SJCRH30 (cell line): ENCODE results near the gene MRPL27. TPM values are rescaled to one million over a fixed set of nuclear protein-coding genes. Genes with fewer than 3 reads are reported as not detected.
A peak's percentile ranks its signal among the peaks of the same experiment; 100 is the strongest.

Experiments
- DNase-seq, 2 experiments: peaks; one replicate each; pipeline ENCODE4 v3.0.0-alpha.2; 2015 to 2020
- H3K27ac ChIP-seq: fragments of 250-450 bp; sonication (Bioruptor Pico); 2 replicates; pipeline ENCODE4 v1.5.1; 2020; ENCODE audit warnings: mild to moderate bottlenecking, moderate library complexity
- H3K27me3 ChIP-seq: fragments of 250-450 bp; sonication (Bioruptor Pico); 2 replicates; pipeline ENCODE4 v1.5.1; 2020; ENCODE audit warnings: mild to moderate bottlenecking, moderate library complexity
- H3K36me3 ChIP-seq: fragments of 250-450 bp; sonication (Bioruptor Pico); 2 replicates; pipeline ENCODE4 v1.5.1; 2020; ENCODE audit warnings: mild to moderate bottlenecking, moderate library complexity
- H3K4me1 ChIP-seq: fragments of 250-450 bp; sonication (Bioruptor Pico); 2 replicates; pipeline ENCODE4 v1.5.1; 2020; ENCODE audit warnings: mild to moderate bottlenecking, moderate library complexity
- H3K4me3 ChIP-seq: fragments of 250-450 bp; sonication (Bioruptor Pico); 2 replicates; pipeline ENCODE4 v1.5.1; 2020; ENCODE audit warnings: mild to moderate bottlenecking, moderate library complexity
- H3K9me3 ChIP-seq: fragments of 250-450 bp; sonication (Bioruptor Pico); replicated peaks from 2 replicates; pipeline ENCODE4 v1.5.1; 2020; ENCODE audit warnings: mild to moderate bottlenecking, moderate library complexity
- total RNA-seq: library from RNA; depleted of rRNA; stranded (reverse); fragments of >200 nt; shearing (Covaris generic); gene quantifications from 2 replicates; pipeline ENCODE4 v1.2.3, GENCODE V29; 2014

The MRPL27 gene
- total RNA-seq, 1 experiment from 2014 or later, result 43.8 TPM

DNA sequence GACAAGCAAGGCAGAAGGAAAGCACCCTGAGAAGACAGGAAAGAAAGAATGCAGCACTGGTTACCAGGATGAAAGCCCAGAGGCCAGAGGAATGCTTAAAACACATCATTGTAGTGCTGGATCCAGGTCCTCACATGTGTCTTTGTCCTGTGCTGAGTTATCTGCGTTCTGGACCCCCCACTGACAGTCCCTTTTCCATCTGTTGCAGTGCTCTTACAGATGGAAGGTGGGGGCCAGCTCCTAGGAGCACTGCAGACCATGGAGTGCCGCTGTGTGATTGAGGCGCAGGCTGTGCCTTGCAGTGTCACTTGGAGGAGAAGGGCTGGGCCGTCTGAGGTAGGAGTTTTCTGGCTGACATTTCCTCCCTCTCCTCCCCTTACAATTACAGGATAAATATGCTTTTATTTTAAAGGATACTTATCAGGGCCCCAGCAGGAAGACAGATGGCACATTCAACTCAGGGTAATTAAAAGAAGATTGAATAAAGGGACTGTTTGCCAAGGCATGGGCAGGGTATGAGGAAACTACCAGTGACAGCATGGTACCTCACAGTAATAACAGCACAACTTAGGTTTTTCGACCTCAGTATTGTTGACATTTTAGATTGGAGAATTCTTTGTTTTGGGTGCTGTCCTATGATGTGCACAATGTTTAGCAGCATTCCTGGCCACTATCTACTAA lies 3.0 kb upstream of the MRPL27 start:
- no peaks in the 10 kb centered on the region for H3K4me1 ChIP-seq
- H3K27me3 ChIP-seq, result no peaks in the 10 kb centered on the region
- no peak overlapping the region for H3K27ac ChIP-seq
- H3K4me3 ChIP-seq, result no peak overlapping the region
- peaks cover 13% of the 10 kb centered on the region; the same call in 1 of the 2 replicates for H3K36me3 ChIP-seq
- H3K9me3 ChIP-seq, result no peaks in the 10 kb centered on the region
- no peak for DNase-seq

GRCh38 chr17:50373705-50374104 lies 721 bp upstream of the MRPL27 start:
- DNase-seq, result no peak
- Histone ChIP-seq H3K36me3 (peaks cover 18% of the 10 kb centered on the region; the same call in 1 of the 2 replicates), H3K4me1 (no peaks in the 10 kb centered on the region), H3K27me3 (no peaks in the 10 kb centered on the region), H3K27ac (peak overlapping the region; percentile 94), H3K9me3 (no peaks in the 10 kb centered on the region), H3K4me3 (peak overlapping the region; percentile 98)

GRCh38 chr17:50372222-50372757 lies 694 bp downstream of the MRPL27 start:
- DNase-seq, result peak in 1 of 2 experiments; percentile 17
- Histone ChIP-seq H3K4me3 (peak overlapping the region; percentile 98), H3K4me1 (no peaks in the 10 kb centered on the region), H3K27me3 (no peaks in the 10 kb centered on the region), H3K36me3 (peaks cover 26% of the 10 kb centered on the region; the same call in 1 of the 2 replicates), H3K27ac (peak overlapping the region; percentile 94), H3K9me3 (no peaks in the 10 kb centered on the region)

GRCh38 chr17:50371526-50371925 lies 1.5 kb downstream of the MRPL27 start:
- no peaks in the 10 kb centered on the region for H3K4me1 ChIP-seq
- H3K4me3 ChIP-seq, result no peak overlapping the region
- H3K27ac ChIP-seq, result no peak overlapping the region
- no peaks in the 10 kb centered on the region for H3K9me3 ChIP-seq
- peaks cover 26% of the 10 kb centered on the region; the same call in 1 of the 2 replicates for H3K36me3 ChIP-seq
- no peak for DNase-seq
- no peaks in the 10 kb centered on the region for H3K27me3 ChIP-seq

- H3K9me3 ChIP-seq, result no peaks in the 10 kb centered on the region
- no peaks in the 10 kb centered on the region for H3K4me1 ChIP-seq
- no peaks in the 10 kb centered on the region for H3K27me3 ChIP-seq
- no peak overlapping the region for H3K4me3 ChIP-seq
- H3K36me3 ChIP-seq, result peaks cover 26% of the 10 kb centered on the region; the same call in 1 of the 2 replicates
- no peak overlapping the region for H3K27ac ChIP-seq
- no peak for DNase-seq
Measured at GRCh38 chr17:50370052-50370451, 2.9 kb downstream of the MRPL27 start.

- no peak overlapping the region for H3K4me3 ChIP-seq
- no peak for DNase-seq
- H3K4me1 ChIP-seq, result no peaks in the 10 kb centered on the region
- H3K27ac ChIP-seq, result no peak overlapping the region
- H3K9me3 ChIP-seq, result no peaks in the 10 kb centered on the region
- peaks cover 26% of the 10 kb centered on the region; the same call in 1 of the 2 replicates for H3K36me3 ChIP-seq
- no peaks in the 10 kb centered on the region for H3K27me3 ChIP-seq
Measured at GRCh38 chr17:50367401-50367800, 5.6 kb downstream of the MRPL27 start.

DNA sequence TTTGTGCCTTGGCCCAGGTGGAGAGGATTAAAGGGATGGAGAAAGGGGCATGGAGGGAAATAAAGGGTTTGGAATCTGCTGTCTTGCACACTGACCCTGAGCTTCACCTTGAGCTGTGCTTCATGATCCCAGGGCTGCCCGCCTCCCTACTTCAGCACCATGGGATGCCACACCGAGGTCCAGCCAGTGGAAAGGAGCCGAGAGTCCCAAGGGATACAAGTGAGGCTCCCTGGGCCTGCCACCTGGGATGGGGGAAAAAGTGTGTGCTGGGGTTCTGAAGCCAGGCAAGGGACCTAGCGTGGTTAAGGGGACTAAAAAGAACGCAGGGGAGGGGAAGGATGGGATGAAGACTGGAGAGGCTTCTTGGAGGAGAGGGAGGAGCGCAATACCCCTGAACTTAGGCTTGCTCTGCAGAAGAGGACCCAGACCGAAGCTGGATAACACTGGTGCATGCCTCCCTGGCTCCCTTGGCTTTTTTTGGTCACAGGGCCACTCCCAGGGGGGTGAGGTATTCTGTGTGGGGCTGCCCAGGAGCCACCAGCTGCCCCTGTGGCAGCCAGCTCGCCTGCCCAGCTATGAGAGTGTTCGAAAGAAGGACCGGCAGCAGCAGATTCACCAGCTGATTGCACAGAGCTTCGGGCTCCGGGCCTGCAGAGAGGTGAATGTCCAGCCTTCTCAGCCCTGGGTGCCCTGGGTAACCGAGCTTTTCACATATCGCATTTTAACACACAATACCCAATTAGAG lies 7.2 kb downstream of the MRPL27 start:
- Histone ChIP-seq H3K27ac (no peak overlapping the region), H3K9me3 (no peaks in the 10 kb centered on the region), H3K4me3 (no peak overlapping the region), H3K27me3 (no peaks in the 10 kb centered on the region), H3K4me1 (no peaks in the 10 kb centered on the region), H3K36me3 (peaks cover 26% of the 10 kb centered on the region; the same call in 1 of the 2 replicates)
- DNase-seq, result no peak

DNA sequence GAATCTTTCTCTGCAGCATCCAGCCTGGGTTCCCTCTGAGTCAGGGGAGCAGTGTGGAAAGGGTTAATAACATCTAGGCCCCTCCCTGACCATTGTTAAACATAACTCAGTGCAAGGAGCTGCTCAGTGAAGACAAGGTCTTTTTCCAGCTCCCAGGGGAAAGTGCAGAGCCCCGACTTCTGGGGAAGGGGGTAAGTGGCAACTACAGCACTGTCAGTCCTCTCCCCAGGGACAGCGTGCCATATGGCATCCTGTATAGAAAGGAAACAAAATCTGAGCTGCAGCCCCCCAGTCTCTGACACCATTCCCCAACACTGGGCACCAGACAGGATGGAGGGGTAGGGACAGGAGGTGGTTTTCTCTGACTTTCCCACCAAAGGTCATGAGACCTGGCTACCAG lies 7.8 kb downstream of the MRPL27 start:
- H3K27me3 ChIP-seq, result no peaks in the 10 kb centered on the region
- H3K36me3 ChIP-seq, result peaks cover 26% of the 10 kb centered on the region; the same call in 1 of the 2 replicates
- H3K4me3 ChIP-seq, result no peak overlapping the region
- H3K9me3 ChIP-seq, result no peaks in the 10 kb centered on the region
- DNase-seq, result no peak
- H3K27ac ChIP-seq, result no peak overlapping the region
- H3K4me1 ChIP-seq, result no peaks in the 10 kb centered on the region

GRCh38 chr17:50364715-50365114 lies 8.3 kb downstream of the MRPL27 start:
- DNase-seq, result no peak
- no peak overlapping the region for H3K27ac ChIP-seq
- no peaks in the 10 kb centered on the region for H3K27me3 ChIP-seq
- H3K4me1 ChIP-seq, result no peaks in the 10 kb centered on the region
- no peak overlapping the region for H3K4me3 ChIP-seq
- peaks cover 22% of the 10 kb centered on the region; the same call in 1 of the 2 replicates for H3K36me3 ChIP-seq
- H3K9me3 ChIP-seq, result no peaks in the 10 kb centered on the region

DNA sequence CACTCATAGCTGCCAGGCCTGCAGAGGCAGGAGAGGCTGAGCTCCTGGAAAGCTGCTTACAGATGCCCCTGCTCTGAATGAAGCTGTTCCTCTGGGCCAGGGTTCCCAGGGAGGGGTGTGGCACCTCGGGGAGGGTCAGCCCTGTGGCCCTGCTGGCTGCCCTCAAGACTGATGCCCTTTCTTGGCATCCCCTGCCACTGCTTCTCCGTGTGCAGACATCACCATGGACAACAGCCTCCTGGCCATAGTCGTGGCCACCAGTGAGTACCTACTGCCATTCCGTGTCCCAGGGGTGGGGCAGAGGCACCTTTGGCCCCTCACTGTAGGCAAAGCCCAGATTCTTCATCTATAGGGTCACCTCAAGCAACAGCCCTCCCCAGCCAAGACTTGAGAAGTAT lies 8.9 kb downstream of the MRPL27 start:
- no peaks in the 10 kb centered on the region for H3K9me3 ChIP-seq
- no peaks in the 10 kb centered on the region for H3K27me3 ChIP-seq
- no peak overlapping the region for H3K4me3 ChIP-seq
- no peak overlapping the region for H3K27ac ChIP-seq
- no peak for DNase-seq
- no peaks in the 10 kb centered on the region for H3K4me1 ChIP-seq
- H3K36me3 ChIP-seq, result peaks cover 15% of the 10 kb centered on the region; the same call in 1 of the 2 replicates

- Histone ChIP-seq H3K4me3 (no peak overlapping the region), H3K27me3 (no peaks in the 10 kb centered on the region), H3K27ac (no peak overlapping the region), H3K4me1 (no peaks in the 10 kb centered on the region), H3K36me3 (peaks cover 11% of the 10 kb centered on the region; the same call in 1 of the 2 replicates), H3K9me3 (no peaks in the 10 kb centered on the region)
- peak in 1 of 2 experiments; percentile 28 for DNase-seq
Measured at GRCh38 chr17:50363217-50364060, 9.5 kb downstream of the MRPL27 start.

- H3K27me3 ChIP-seq, result no peaks in the 10 kb centered on the region
- H3K36me3 ChIP-seq, result peaks cover 7% of the 10 kb centered on the region; the same call in 1 of the 2 replicates
- H3K4me3 ChIP-seq, result no peak overlapping the region
- DNase-seq, result no peak
- no peaks in the 10 kb centered on the region for H3K4me1 ChIP-seq
- H3K9me3 ChIP-seq, result no peaks in the 10 kb centered on the region
- H3K27ac ChIP-seq, result no peak overlapping the region
Measured at GRCh38 chr17:50362661-50363060, 10.3 kb downstream of the MRPL27 start.

- Histone ChIP-seq H3K9me3 (no peaks in the 10 kb centered on the region), H3K36me3 (peaks cover 6% of the 10 kb centered on the region), H3K4me3 (no peak overlapping the region), H3K27ac (no peak overlapping the region), H3K27me3 (no peaks in the 10 kb centered on the region), H3K4me1 (no peaks in the 10 kb centered on the region)
- DNase-seq, result peak; percentile 50 to 77
Measured at GRCh38 chr17:50361561-50362480, 11.2 kb downstream of the MRPL27 start.
